ENCODE results near the gene NEU3.

DNA sequence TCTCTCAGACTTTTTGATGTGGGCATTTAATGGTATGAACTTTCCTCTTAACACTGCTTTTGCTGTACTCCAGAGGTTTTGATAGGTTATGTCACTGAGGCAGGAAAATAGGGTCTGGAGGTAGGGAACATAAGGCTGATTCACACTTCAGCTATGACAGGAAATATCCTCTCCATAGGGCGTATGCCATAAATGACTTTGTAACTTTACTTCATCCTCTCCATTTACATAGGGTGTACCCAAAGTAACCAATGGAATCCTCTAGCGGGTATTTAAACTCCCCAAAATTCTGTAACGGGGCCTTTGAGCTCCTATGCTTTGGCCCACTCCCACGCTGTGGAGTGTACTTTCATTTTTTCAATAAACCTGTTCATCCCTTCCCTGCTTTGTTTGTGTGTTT lies 58.5 kb downstream of the NEU3 start:
- TF ChIP-seq GATA2 (IDR thresholded peaks at IDR 0.05; ENCODE audit: low read depth, low read length) (no peak), GATA3 (IDR thresholded peaks at IDR 0.05; ENCODE audit: low read depth, low read length) (no peak)
